Mononuclear cell (primary cell): ENCODE data around the gene MYO7B. TPM values are rescaled to one million over a fixed set of nuclear protein-coding genes. Genes with fewer than 3 reads are reported as not detected.

Experiments used
- H3K27me3 ChIP-seq: 2 replicates; pipeline ENCODE4 v1.6.0; 2011; ENCODE audit warnings: low read length, control low read depth; ENCODE audit not compliant: insufficient read depth
- H3K4me1 ChIP-seq: 2 replicates; pipeline ENCODE4 v1.5.1; 2011; ENCODE audit warnings: mild to moderate bottlenecking, low read length, control low read depth; ENCODE audit not compliant: insufficient read depth
- H3K4me3 ChIP-seq: 2 replicates; pipeline ENCODE4 v1.5.1; 2011; ENCODE audit warnings: mild to moderate bottlenecking, low read length, moderate library complexity
- H3K9me3 ChIP-seq: 2 replicates; pipeline ENCODE4 v1.5.1; 2011; ENCODE audit warnings: low read depth, mild to moderate bottlenecking, control low read depth, low read length
- total RNA-seq: library from RNA; depleted of rRNA; stranded (reverse); fragments of >200 nt; gene quantifications from one replicate; pipeline ENCODE4 v1.2.3, GENCODE V29; 2012

The MYO7B gene
- total RNA-seq, 1 donor: 1.0 TPM

GRCh38 chr2:127681976-127682857, 146.7 kb downstream of the MYO7B start:
- Histone ChIP-seq H3K4me3 (no peak overlapping the region), H3K9me3 (no peaks in the 10 kb centered on the region), H3K27me3 (no peaks in the 10 kb centered on the region), H3K4me1 (no peaks in the 10 kb centered on the region)

GRCh38 chr2:127683056-127683455, 147.6 kb downstream of the MYO7B start:
- H3K9me3 ChIP-seq: no peaks in the 10 kb centered on the region
- H3K27me3 ChIP-seq: no peaks in the 10 kb centered on the region
- H3K4me3 ChIP-seq: no peak overlapping the region
- no peaks in the 10 kb centered on the region for H3K4me1 ChIP-seq

- no peak overlapping the region for H3K4me3 ChIP-seq
- no peaks in the 10 kb centered on the region for H3K9me3 ChIP-seq
- no peaks in the 10 kb centered on the region for H3K4me1 ChIP-seq
- no peaks in the 10 kb centered on the region for H3K27me3 ChIP-seq
Observed at GRCh38 chr2:127683757-127684156, 148.3 kb downstream of the MYO7B start.

- H3K27me3 ChIP-seq: no peaks in the 10 kb centered on the region
- H3K4me3 ChIP-seq: no peak overlapping the region
- no peaks in the 10 kb centered on the region for H3K4me1 ChIP-seq
- no peaks in the 10 kb centered on the region for H3K9me3 ChIP-seq
Observed at GRCh38 chr2:127685410-127686080, 150.1 kb downstream of the MYO7B start.

Other genes with a start within 250 kb of the MYO7B start
- gene ERCC3, start 241.5 kb upstream of the MYO7B start, total RNA-seq: 45.3 TPM
- 153 TPM for gene MAP3K2, start 147.7 kb upstream of the MYO7B start, total RNA-seq
- gene PROC, start 117.3 kb upstream of the MYO7B start, total RNA-seq: 0.84 TPM
- gene IWS1, start 9.2 kb upstream of the MYO7B start, total RNA-seq: 30.9 TPM
- gene GPR17, start 110.5 kb downstream of the MYO7B start, total RNA-seq: not detected
- gene LIMS2, start 139.8 kb downstream of the MYO7B start, total RNA-seq: 1.2 TPM
- 14.8 TPM for gene SFT2D3, start 165.8 kb downstream of the MYO7B start, total RNA-seq